ENCODE measurements around the gene VCPKMT.
A peak's percentile ranks its signal among the peaks of the same experiment; 100 is the strongest.

Gene VCPKMT

GRCh38 chr14:50116181-50116956, at the start of gene VCPKMT:
VCPKMT (minus strand) TSS chr14:50116572; CDS start chr14:50116552, 20 bp downstream.
- Histone ChIP-seq H3K9ac (ENCODE audit: low read length) (peak within 1 kb of the TSS; percentile 78), H3K36me3 (ENCODE audit: control insufficient read depth, insufficient read depth, low read length) (no peaks in the 10 kb centered on the region), H3K4me3 (ENCODE audit: low read length) (peak within 1 kb of the TSS; percentile 49), H3K9me3 (ENCODE audit: control insufficient read depth, low read length) (no peaks in the 10 kb centered on the region), H3K4me1 (ENCODE audit: control insufficient read depth, insufficient read depth, low read length) (peaks cover 6% of the 10 kb centered on the region), H3K27me3 (ENCODE audit: control insufficient read depth, insufficient read depth, low read length) (no peaks in the 10 kb centered on the region)

GRCh38 chr14:50156111-50156510, 39.7 kb upstream of the VCPKMT start:
- Histone ChIP-seq H3K9ac (ENCODE audit: low read length) (no peak overlapping the region), H3K4me3 (ENCODE audit: low read length) (no peak overlapping the region), H3K36me3 (ENCODE audit: control insufficient read depth, insufficient read depth, low read length) (no peaks in the 10 kb centered on the region), H3K27me3 (ENCODE audit: control insufficient read depth, insufficient read depth, low read length) (no peaks in the 10 kb centered on the region), H3K9me3 (ENCODE audit: control insufficient read depth, low read length) (no peaks in the 10 kb centered on the region), H3K4me1 (ENCODE audit: control insufficient read depth, insufficient read depth, low read length) (no peaks in the 10 kb centered on the region)

- H3K9ac ChIP-seq (ENCODE audit: low read length) = no peak overlapping the region
- H3K27me3 ChIP-seq (ENCODE audit: control insufficient read depth, insufficient read depth, low read length) = no peaks in the 10 kb centered on the region
- no peaks in the 10 kb centered on the region for H3K9me3 ChIP-seq (ENCODE audit: control insufficient read depth, low read length)
- no peak overlapping the region for H3K4me3 ChIP-seq (ENCODE audit: low read length)
- no peaks in the 10 kb centered on the region for H3K4me1 ChIP-seq (ENCODE audit: control insufficient read depth, insufficient read depth, low read length)
- no peaks in the 10 kb centered on the region for H3K36me3 ChIP-seq (ENCODE audit: control insufficient read depth, insufficient read depth, low read length)
Observed at GRCh38 chr14:50148799-50149198, 32.4 kb upstream of the VCPKMT start.

- Histone ChIP-seq H3K9ac (ENCODE audit: low read length) (no peak overlapping the region), H3K27me3 (ENCODE audit: control insufficient read depth, insufficient read depth, low read length) (no peaks in the 10 kb centered on the region), H3K9me3 (ENCODE audit: control insufficient read depth, low read length) (no peaks in the 10 kb centered on the region), H3K4me3 (ENCODE audit: low read length) (no peak overlapping the region), H3K4me1 (ENCODE audit: control insufficient read depth, insufficient read depth, low read length) (no peaks in the 10 kb centered on the region), H3K36me3 (ENCODE audit: control insufficient read depth, insufficient read depth, low read length) (no peaks in the 10 kb centered on the region)
Observed at GRCh38 chr14:50139192-50139591, 22.8 kb upstream of the VCPKMT start.

- H3K9me3 ChIP-seq (ENCODE audit: control insufficient read depth, low read length) = no peaks in the 10 kb centered on the region
- H3K36me3 ChIP-seq (ENCODE audit: control insufficient read depth, insufficient read depth, low read length) = no peaks in the 10 kb centered on the region
- no peak overlapping the region for H3K4me3 ChIP-seq (ENCODE audit: low read length)
- no peak overlapping the region for H3K9ac ChIP-seq (ENCODE audit: low read length)
- no peaks in the 10 kb centered on the region for H3K27me3 ChIP-seq (ENCODE audit: control insufficient read depth, insufficient read depth, low read length)
- H3K4me1 ChIP-seq (ENCODE audit: control insufficient read depth, insufficient read depth, low read length) = no peaks in the 10 kb centered on the region
Observed at GRCh38 chr14:50127802-50128201, 11.4 kb upstream of the VCPKMT start.

GRCh38 chr14:50123062-50123461, 6.7 kb upstream of the VCPKMT start:
- Histone ChIP-seq H3K4me1 (ENCODE audit: control insufficient read depth, insufficient read depth, low read length) (no peaks in the 10 kb centered on the region), H3K9ac (ENCODE audit: low read length) (no peak overlapping the region), H3K27me3 (ENCODE audit: control insufficient read depth, insufficient read depth, low read length) (no peaks in the 10 kb centered on the region), H3K36me3 (ENCODE audit: control insufficient read depth, insufficient read depth, low read length) (no peaks in the 10 kb centered on the region), H3K4me3 (ENCODE audit: low read length) (no peak overlapping the region), H3K9me3 (ENCODE audit: control insufficient read depth, low read length) (no peaks in the 10 kb centered on the region)

GRCh38 chr14:50122291-50122690, 5.9 kb upstream of the VCPKMT start:
- H3K27me3 ChIP-seq (ENCODE audit: control insufficient read depth, insufficient read depth, low read length) = no peaks in the 10 kb centered on the region
- H3K9me3 ChIP-seq (ENCODE audit: control insufficient read depth, low read length) = no peaks in the 10 kb centered on the region
- no peaks in the 10 kb centered on the region for H3K36me3 ChIP-seq (ENCODE audit: control insufficient read depth, insufficient read depth, low read length)
- no peak overlapping the region for H3K9ac ChIP-seq (ENCODE audit: low read length)
- no peaks in the 10 kb centered on the region for H3K4me1 ChIP-seq (ENCODE audit: control insufficient read depth, insufficient read depth, low read length)
- no peak overlapping the region for H3K4me3 ChIP-seq (ENCODE audit: low read length)

- no peaks in the 10 kb centered on the region for H3K9me3 ChIP-seq (ENCODE audit: control insufficient read depth, low read length)
- H3K4me1 ChIP-seq (ENCODE audit: control insufficient read depth, insufficient read depth, low read length) = no peaks in the 10 kb centered on the region
- no peak overlapping the region for H3K9ac ChIP-seq (ENCODE audit: low read length)
- no peak overlapping the region for H3K4me3 ChIP-seq (ENCODE audit: low read length)
- no peaks in the 10 kb centered on the region for H3K27me3 ChIP-seq (ENCODE audit: control insufficient read depth, insufficient read depth, low read length)
- no peaks in the 10 kb centered on the region for H3K36me3 ChIP-seq (ENCODE audit: control insufficient read depth, insufficient read depth, low read length)
Observed at GRCh38 chr14:50121486-50121885, 5.1 kb upstream of the VCPKMT start.

- Histone ChIP-seq H3K4me3 (ENCODE audit: low read length) (no peak overlapping the region), H3K9me3 (ENCODE audit: control insufficient read depth, low read length) (no peaks in the 10 kb centered on the region), H3K9ac (ENCODE audit: low read length) (no peak overlapping the region), H3K36me3 (ENCODE audit: control insufficient read depth, insufficient read depth, low read length) (no peaks in the 10 kb centered on the region), H3K4me1 (ENCODE audit: control insufficient read depth, insufficient read depth, low read length) (peaks cover 6% of the 10 kb centered on the region), H3K27me3 (ENCODE audit: control insufficient read depth, insufficient read depth, low read length) (no peaks in the 10 kb centered on the region)
Observed at GRCh38 chr14:50117456-50117855, 1.1 kb upstream of the VCPKMT start.

GRCh38 chr14:50116966-50117365, 594 bp upstream of the VCPKMT start:
- H3K36me3 ChIP-seq (ENCODE audit: control insufficient read depth, insufficient read depth, low read length) = no peaks in the 10 kb centered on the region

GRCh38 chr14:50113381-50114035, 2.9 kb downstream of the VCPKMT start:
- no peak overlapping the region for H3K9ac ChIP-seq (ENCODE audit: low read length)
- no peaks in the 10 kb centered on the region for H3K36me3 ChIP-seq (ENCODE audit: control insufficient read depth, insufficient read depth, low read length)

More at GRCh38 chr14:50116966-50117365, 594 bp upstream of the VCPKMT start:
- peaks cover 6% of the 10 kb centered on the region for H3K4me1 ChIP-seq (ENCODE audit: control insufficient read depth, insufficient read depth, low read length)
- H3K4me3 ChIP-seq (ENCODE audit: low read length) = peak overlapping the region; percentile 49
- no peaks in the 10 kb centered on the region for H3K27me3 ChIP-seq (ENCODE audit: control insufficient read depth, insufficient read depth, low read length)
- H3K9ac ChIP-seq (ENCODE audit: low read length) = peak overlapping the region; percentile 78
- no peaks in the 10 kb centered on the region for H3K9me3 ChIP-seq (ENCODE audit: control insufficient read depth, low read length)

GRCh38 chr14:50110323-50111037, 5.9 kb downstream of the VCPKMT start:
- Histone ChIP-seq H3K4me1 (ENCODE audit: control insufficient read depth, insufficient read depth, low read length) (peaks cover 4% of the 10 kb centered on the region), H3K9ac (ENCODE audit: low read length) (no peak overlapping the region), H3K36me3 (ENCODE audit: control insufficient read depth, insufficient read depth, low read length) (no peaks in the 10 kb centered on the region), H3K27me3 (ENCODE audit: control insufficient read depth, insufficient read depth, low read length) (no peaks in the 10 kb centered on the region), H3K4me3 (ENCODE audit: low read length) (no peak overlapping the region), H3K9me3 (ENCODE audit: control insufficient read depth, low read length) (no peaks in the 10 kb centered on the region)

More at GRCh38 chr14:50113381-50114035, 2.9 kb downstream of the VCPKMT start:
- Histone ChIP-seq H3K4me1 (ENCODE audit: control insufficient read depth, insufficient read depth, low read length) (peaks cover 6% of the 10 kb centered on the region), H3K27me3 (ENCODE audit: control insufficient read depth, insufficient read depth, low read length) (no peaks in the 10 kb centered on the region), H3K9me3 (ENCODE audit: control insufficient read depth, low read length) (no peaks in the 10 kb centered on the region), H3K4me3 (ENCODE audit: low read length) (no peak overlapping the region)

All from mucosa of stomach (tissue), 1 donor.